AG04450 (cell line): ENCODE data around the gene HYAL4. TPM values are rescaled to one million over a fixed set of nuclear protein-coding genes. Genes with fewer than 3 reads are reported as not detected.
"Not testable (repeated sequence)": the region's sequence is repeated elsewhere in the genome, so short reads cannot be mapped to it uniquely, and the experiment has no call there.

Experiments
- CTCF ChIA-PET: fragments of 300-600, 350-600 bp; formaldehyde crosslinking; extraction: SDS; loops from one replicate; lab custom pipeline; 2022; ENCODE audit warnings: antibody characterized with exemption, inconsistent platforms; lab: Charles Lee
- POLR2A ChIA-PET: fragments of 350-600 bp; formaldehyde crosslinking; extraction: SDS; loops from one replicate; lab custom pipeline; 2021; ENCODE audit warnings: antibody characterized with exemption, inconsistent platforms; lab: Yijun Ruan, JAX
- DNase-seq: peaks from one replicate; pipeline ENCODE4 v3.0.0-alpha.2; 2011; ENCODE audit warnings: low read depth, low spot score
- H3K27ac ChIP-seq: one replicate; pipeline ENCODE4 v1.5.1; 2012; ENCODE audit warnings: low read depth, low read length, control low read depth
- H3K27me3 ChIP-seq: one replicate; pipeline ENCODE4 v1.6.0; 2012; ENCODE audit warnings: low read length; ENCODE audit not compliant: control insufficient read depth, insufficient read depth
- H3K4me3 ChIP-seq: 2 replicates; pipeline ENCODE4 v1.5.1; 2011; ENCODE audit warnings: mild to moderate bottlenecking, low read depth, low read length, control low read depth
- H3K9me3 ChIP-seq: 2 replicates; pipeline ENCODE4 v1.5.1; 2012; ENCODE audit warnings: low read length; ENCODE audit not compliant: control insufficient read depth, insufficient read depth
- polyA plus RNA-seq: library from polyadenylated mRNA; depleted of rRNA; stranded (reverse); fragments of >200 nt; gene quantifications from 2 replicates; pipeline ENCODE4 v1.2.3, GENCODE V29; 2011
- TF ChIP-seq, protein P1 (sequence below): IDR thresholded peaks from 2 replicates; pipeline ENCODE4 v1.5.1; 2011; ENCODE audit warnings: low read depth, low read length, control low read depth, inconsistent platforms

Gene HYAL4
- polyA plus RNA-seq, 1 experiment, result not detected

DNA sequence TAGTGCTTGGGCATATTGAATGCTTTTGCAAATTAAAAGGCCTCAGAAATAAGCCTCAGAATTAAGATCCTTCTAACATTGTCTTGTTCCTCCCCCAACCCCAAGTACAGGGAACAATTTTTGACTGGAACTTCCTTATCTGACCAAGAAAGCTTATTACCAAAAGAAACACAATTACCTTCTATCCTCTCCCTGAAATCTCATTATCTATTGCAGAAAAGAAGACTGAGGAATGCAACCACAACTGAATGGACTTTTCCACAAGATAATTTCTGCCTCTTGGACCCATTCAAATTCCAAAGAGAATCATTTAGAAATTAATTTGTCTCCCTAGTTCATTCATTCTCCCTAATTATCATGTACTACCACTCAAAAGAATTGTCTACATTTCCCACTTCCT is 43.2 kb downstream of the HYAL4 start:
- no peak for DNase-seq
- H3K9me3 ChIP-seq, result no peaks in the 10 kb centered on the region
- POLR2A ChIA-PET, result no interaction called here
- H3K27me3 ChIP-seq, result no peaks in the 10 kb centered on the region
- CTCF ChIA-PET, result interaction anchor here (1.2 kb wide), 1 partner anchor 23 kb away, joined by 4 read pairs; no protein-coding TSS in a partner anchor
- H3K27ac ChIP-seq, result no peak overlapping the region
- no peak overlapping the region for H3K4me3 ChIP-seq
- TF ChIP-seq, protein P1, sequence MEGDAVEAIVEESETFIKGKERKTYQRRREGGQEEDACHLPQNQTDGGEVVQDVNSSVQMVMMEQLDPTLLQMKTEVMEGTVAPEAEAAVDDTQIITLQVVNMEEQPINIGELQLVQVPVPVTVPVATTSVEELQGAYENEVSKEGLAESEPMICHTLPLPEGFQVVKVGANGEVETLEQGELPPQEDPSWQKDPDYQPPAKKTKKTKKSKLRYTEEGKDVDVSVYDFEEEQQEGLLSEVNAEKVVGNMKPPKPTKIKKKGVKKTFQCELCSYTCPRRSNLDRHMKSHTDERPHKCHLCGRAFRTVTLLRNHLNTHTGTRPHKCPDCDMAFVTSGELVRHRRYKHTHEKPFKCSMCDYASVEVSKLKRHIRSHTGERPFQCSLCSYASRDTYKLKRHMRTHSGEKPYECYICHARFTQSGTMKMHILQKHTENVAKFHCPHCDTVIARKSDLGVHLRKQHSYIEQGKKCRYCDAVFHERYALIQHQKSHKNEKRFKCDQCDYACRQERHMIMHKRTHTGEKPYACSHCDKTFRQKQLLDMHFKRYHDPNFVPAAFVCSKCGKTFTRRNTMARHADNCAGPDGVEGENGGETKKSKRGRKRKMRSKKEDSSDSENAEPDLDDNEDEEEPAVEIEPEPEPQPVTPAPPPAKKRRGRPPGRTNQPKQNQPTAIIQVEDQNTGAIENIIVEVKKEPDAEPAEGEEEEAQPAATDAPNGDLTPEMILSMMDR, result no peak

- CTCF ChIA-PET, DNase-seq, POLR2A ChIA-PET, H3K9me3 ChIP-seq, H3K27ac ChIP-seq, H3K4me3 ChIP-seq, H3K27me3 ChIP-seq: not testable (repeated sequence)
These were observed 49.8 kb downstream of the HYAL4 start for GRCh38 chr7:123894753-123895152.

- TF ChIP-seq, protein P1, result no peak
- DNase-seq, result no peak
- CTCF ChIA-PET, result no interaction called here
- Histone ChIP-seq H3K27ac (no peak overlapping the region), H3K27me3 (no peaks in the 10 kb centered on the region), H3K4me3 (no peak overlapping the region), H3K9me3 (no peaks in the 10 kb centered on the region)
- POLR2A ChIA-PET, result no interaction called here
These were observed 56.1 kb downstream of the HYAL4 start for GRCh38 chr7:123901101-123901500.

DNA sequence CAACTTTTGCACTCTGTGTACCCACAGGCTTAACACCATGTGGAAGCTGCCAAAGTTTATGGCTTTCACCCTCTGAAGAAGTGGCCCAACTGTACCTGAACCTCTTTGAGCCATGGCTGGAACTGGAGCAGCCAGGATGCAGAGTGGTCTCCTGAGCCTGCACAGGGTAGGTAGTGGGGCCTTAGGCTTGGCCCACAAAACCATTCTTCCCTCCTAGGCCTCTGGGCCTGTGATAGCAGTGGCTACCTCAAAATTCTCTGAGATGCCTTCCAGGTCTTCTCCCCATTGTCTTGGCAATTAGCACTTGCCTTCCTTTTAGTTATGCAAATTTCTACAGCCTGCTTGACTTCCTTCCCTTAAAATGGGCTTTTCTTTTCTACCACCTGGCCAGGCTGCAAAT is 60.7 kb downstream of the HYAL4 start:
- ChIA-PET POLR2A (no interaction called here), CTCF (no interaction called here)
- DNase-seq, result no peak
- Histone ChIP-seq H3K4me3 (no peak overlapping the region), H3K27ac (no peak overlapping the region), H3K9me3 (no peaks in the 10 kb centered on the region), H3K27me3 (no peaks in the 10 kb centered on the region)
- TF ChIP-seq, protein P1, result no peak

- POLR2A ChIA-PET, result no interaction called here
- TF ChIP-seq, protein P1, result peak; percentile 40
- Histone ChIP-seq H3K27ac (no peak overlapping the region), H3K27me3 (no peaks in the 10 kb centered on the region), H3K9me3 (no peaks in the 10 kb centered on the region), H3K4me3 (no peak overlapping the region)
- DNase-seq, result no peak
- CTCF ChIA-PET, result interaction anchor here (0.9 to 2.0 kb wide), 2 partner anchors 11 to 118 kb away, joined by 3 to 5 read pairs; no protein-coding TSS in a partner anchor
These were observed 71.3 kb downstream of the HYAL4 start for GRCh38 chr7:123916240-123916724.
